GM12891 (cell line): ENCODE results near the gene FZD7.

ENCODE experiments used
- POLR2A ChIP-seq: IDR thresholded peaks from 2 replicates; pipeline ENCODE4 v1.6.1; 2011; ENCODE audit warnings: low read depth, low read length, control low read depth
- POLR2AphosphoS5 ChIP-seq: IDR thresholded peaks from 2 replicates; pipeline ENCODE4 v1.6.1; 2011; ENCODE audit warnings: low read depth, low read length, control low read depth
- SPI1 ChIP-seq: IDR thresholded peaks from 2 replicates; pipeline ENCODE4 v1.6.1; 2011; ENCODE audit warnings: low read depth, low read length, control low read depth

- TF ChIP-seq SPI1 (no peak), POLR2A (no peak), POLR2AphosphoS5 (no peak)
These were observed 2.3 kb upstream of the FZD7 start for GRCh38 chr2:202031246-202031951.
